ENCODE data around the gene BAG3.
A peak's percentile ranks its signal among the peaks of the same experiment; 100 is the strongest.

DNA sequence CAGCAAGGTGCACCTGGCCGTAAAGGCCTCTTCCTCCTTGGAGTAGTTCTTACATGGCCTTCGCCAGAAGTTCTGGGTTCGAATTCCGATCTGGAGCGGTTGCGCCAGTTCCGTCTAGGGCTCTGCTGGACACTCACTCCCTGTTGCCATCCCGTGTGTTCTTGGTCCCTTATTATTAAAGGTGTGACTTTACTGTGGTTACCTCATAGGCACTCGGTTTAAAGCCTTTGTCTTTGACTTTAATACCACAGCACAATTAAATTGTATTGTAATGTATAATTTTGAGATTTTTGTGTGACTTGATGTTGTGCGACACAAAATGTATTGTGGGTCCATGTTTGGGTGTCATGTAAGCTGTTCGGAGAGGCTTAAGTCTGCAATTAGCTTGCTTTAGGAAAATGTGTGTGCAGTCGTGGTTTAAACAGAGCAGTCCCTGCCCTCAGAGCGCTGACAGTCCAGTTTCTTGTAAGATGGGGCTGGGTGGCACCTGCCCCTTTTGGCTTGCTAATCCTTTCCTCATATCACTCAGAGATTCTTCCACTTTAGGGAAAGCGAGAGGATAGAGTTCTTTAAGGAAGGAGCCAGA is 75.6 kb downstream of the BAG3 start:
- TF ChIP-seq MAX (IDR thresholded peaks at IDR 0.05) = 0 out of 2 replicates have a peak, but pooled peaks have one; percentile 30
- TF ChIP-seq TEAD4 (IDR thresholded peaks at IDR 0.05) = no peak
- no peak for TF ChIP-seq FOXM1 (IDR thresholded peaks at IDR 0.05; ENCODE audit: borderline replicate concordance, low read depth)
- no peak for TF ChIP-seq CEBPB (IDR thresholded peaks at IDR 0.05)
- no peak for TF ChIP-seq NFIC (IDR thresholded peaks at IDR 0.05)
- 0 out of 2 replicates have a peak, but pooled peaks have one; percentile 5 for TF ChIP-seq TAF1 (IDR thresholded peaks at IDR 0.05; ENCODE audit: low read depth)
- TF ChIP-seq EP300 (IDR thresholded peaks at IDR 0.05; ENCODE audit: borderline replicate concordance) = no peak
- TF ChIP-seq, protein P1, sequence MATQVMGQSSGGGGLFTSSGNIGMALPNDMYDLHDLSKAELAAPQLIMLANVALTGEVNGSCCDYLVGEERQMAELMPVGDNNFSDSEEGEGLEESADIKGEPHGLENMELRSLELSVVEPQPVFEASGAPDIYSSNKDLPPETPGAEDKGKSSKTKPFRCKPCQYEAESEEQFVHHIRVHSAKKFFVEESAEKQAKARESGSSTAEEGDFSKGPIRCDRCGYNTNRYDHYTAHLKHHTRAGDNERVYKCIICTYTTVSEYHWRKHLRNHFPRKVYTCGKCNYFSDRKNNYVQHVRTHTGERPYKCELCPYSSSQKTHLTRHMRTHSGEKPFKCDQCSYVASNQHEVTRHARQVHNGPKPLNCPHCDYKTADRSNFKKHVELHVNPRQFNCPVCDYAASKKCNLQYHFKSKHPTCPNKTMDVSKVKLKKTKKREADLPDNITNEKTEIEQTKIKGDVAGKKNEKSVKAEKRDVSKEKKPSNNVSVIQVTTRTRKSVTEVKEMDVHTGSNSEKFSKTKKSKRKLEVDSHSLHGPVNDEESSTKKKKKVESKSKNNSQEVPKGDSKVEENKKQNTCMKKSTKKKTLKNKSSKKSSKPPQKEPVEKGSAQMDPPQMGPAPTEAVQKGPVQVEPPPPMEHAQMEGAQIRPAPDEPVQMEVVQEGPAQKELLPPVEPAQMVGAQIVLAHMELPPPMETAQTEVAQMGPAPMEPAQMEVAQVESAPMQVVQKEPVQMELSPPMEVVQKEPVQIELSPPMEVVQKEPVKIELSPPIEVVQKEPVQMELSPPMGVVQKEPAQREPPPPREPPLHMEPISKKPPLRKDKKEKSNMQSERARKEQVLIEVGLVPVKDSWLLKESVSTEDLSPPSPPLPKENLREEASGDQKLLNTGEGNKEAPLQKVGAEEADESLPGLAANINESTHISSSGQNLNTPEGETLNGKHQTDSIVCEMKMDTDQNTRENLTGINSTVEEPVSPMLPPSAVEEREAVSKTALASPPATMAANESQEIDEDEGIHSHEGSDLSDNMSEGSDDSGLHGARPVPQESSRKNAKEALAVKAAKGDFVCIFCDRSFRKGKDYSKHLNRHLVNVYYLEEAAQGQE (IDR thresholded peaks at IDR 0.05; ENCODE audit: low read depth) = no peak
- no peak for TF ChIP-seq YY1 (IDR thresholded peaks at IDR 0.05; ENCODE audit: low read depth)
- TF ChIP-seq USF1 (IDR thresholded peaks at IDR 0.05) = no peak
- TF ChIP-seq RAD21 (IDR thresholded peaks at IDR 0.05; ENCODE audit: low read depth) = no peak; the same call in 1 of the 2 replicates
- no peak for TF ChIP-seq EGR1 (IDR thresholded peaks at IDR 0.05)
- TF ChIP-seq CREB1 (IDR thresholded peaks at IDR 0.05; ENCODE audit: low read depth) = no peak
- no peak for TF ChIP-seq ZBTB7A (IDR thresholded peaks at IDR 0.05; ENCODE audit: low read depth)
